NAMALWA (cell line): Measurements from ENCODE around the gene ARHGEF16.

Experiments used
- DNase-seq: peaks from one replicate; pipeline ENCODE4 v3.0.0-alpha.2; 2015; ENCODE audit warnings: low spot score

The ARHGEF16 gene

GRCh38 chr1:3482378-3482849, 27.9 kb downstream of the ARHGEF16 start:
- peak; percentile 66 for DNase-seq

- DNase-seq, result no peak
Measured at GRCh38 chr1:3483380-3483779, 28.9 kb downstream of the ARHGEF16 start.

GRCh38 chr1:3483801-3484444, 29.5 kb downstream of the ARHGEF16 start:
- peak; percentile 69 for DNase-seq

- no peak for DNase-seq
Measured at GRCh38 chr1:3485016-3485415, 30.6 kb downstream of the ARHGEF16 start.

- no peak for DNase-seq
Measured at GRCh38 chr1:3488432-3488831, 34.0 kb downstream of the ARHGEF16 start.

- no peak for DNase-seq
Measured at GRCh38 chr1:3490046-3490745, 35.7 kb downstream of the ARHGEF16 start.

- DNase-seq, result peak; percentile 87
Measured at GRCh38 chr1:3491291-3492246, 37.1 kb downstream of the ARHGEF16 start.

- DNase-seq, result no peak
Measured at GRCh38 chr1:3492545-3493246, 38.2 kb downstream of the ARHGEF16 start.

GRCh38 chr1:3494321-3495308, 40.1 kb downstream of the ARHGEF16 start:
- no peak for DNase-seq

- no peak for DNase-seq
Measured at GRCh38 chr1:3495776-3496745, 41.6 kb downstream of the ARHGEF16 start.

- no peak for DNase-seq
Measured at GRCh38 chr1:3496916-3497315, 42.5 kb downstream of the ARHGEF16 start.

- DNase-seq, result no peak
Measured at GRCh38 chr1:3497521-3497920, 43.1 kb downstream of the ARHGEF16 start.

- DNase-seq, result no peak
Measured at GRCh38 chr1:3498246-3498930, 43.9 kb downstream of the ARHGEF16 start.

- DNase-seq, result no peak
Measured at GRCh38 chr1:3498986-3499385, 44.5 kb downstream of the ARHGEF16 start.

GRCh38 chr1:3499611-3500010, 45.1 kb downstream of the ARHGEF16 start:
- DNase-seq, result no peak

- DNase-seq, result no peak
Measured at GRCh38 chr1:3500265-3500835, 45.9 kb downstream of the ARHGEF16 start.

GRCh38 chr1:3501437-3501836, 47.0 kb downstream of the ARHGEF16 start:
- no peak for DNase-seq

- peak; percentile 41 for DNase-seq
Measured at GRCh38 chr1:3501856-3502640, 47.6 kb downstream of the ARHGEF16 start.
